Measurements from ENCODE around the gene CLIP2.

The CLIP2 gene

DNA sequence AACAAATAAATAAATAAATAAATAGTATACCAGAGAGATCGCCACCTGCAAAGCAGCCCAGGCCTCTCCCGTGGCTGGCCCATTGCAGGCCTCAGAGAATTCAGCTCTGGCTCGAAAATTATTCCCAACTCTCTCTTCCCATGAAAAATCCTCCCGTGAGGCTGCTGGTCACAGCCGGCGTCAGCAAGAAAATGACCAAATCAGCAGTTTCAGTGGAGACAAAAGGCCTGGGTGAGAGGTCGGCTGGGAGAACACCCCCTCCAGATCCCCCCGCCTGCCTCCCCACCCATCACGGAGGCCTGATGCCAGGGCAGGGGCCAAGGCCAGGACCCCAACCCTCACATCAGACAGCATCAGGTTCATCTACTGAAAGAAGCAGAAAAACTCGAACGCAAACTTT, 3.1 kb upstream of the CLIP2 start:
- TF ChIP-seq, protein P1, sequence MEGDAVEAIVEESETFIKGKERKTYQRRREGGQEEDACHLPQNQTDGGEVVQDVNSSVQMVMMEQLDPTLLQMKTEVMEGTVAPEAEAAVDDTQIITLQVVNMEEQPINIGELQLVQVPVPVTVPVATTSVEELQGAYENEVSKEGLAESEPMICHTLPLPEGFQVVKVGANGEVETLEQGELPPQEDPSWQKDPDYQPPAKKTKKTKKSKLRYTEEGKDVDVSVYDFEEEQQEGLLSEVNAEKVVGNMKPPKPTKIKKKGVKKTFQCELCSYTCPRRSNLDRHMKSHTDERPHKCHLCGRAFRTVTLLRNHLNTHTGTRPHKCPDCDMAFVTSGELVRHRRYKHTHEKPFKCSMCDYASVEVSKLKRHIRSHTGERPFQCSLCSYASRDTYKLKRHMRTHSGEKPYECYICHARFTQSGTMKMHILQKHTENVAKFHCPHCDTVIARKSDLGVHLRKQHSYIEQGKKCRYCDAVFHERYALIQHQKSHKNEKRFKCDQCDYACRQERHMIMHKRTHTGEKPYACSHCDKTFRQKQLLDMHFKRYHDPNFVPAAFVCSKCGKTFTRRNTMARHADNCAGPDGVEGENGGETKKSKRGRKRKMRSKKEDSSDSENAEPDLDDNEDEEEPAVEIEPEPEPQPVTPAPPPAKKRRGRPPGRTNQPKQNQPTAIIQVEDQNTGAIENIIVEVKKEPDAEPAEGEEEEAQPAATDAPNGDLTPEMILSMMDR (IDR thresholded peaks at IDR 0.05; ENCODE audit: unreplicated experiment in 3 of 3) = no peak
- H3K4me1 Mint-ChIP-seq = peaks cover 17% of the 10 kb centered on the region
- no peaks in the 10 kb centered on the region for H3K9me3 Mint-ChIP-seq
- peaks cover 4% of the 10 kb centered on the region for H3K27me3 Mint-ChIP-seq (ENCODE audit: low read depth)
- no peak overlapping the region for H3K4me3 Mint-ChIP-seq
- H3K27ac Mint-ChIP-seq = peak overlapping the region in 1 of 3 experiments; percentile 64
- H3K36me3 Mint-ChIP-seq (ENCODE audit: low read depth) = no peaks in the 10 kb centered on the region

DNA sequence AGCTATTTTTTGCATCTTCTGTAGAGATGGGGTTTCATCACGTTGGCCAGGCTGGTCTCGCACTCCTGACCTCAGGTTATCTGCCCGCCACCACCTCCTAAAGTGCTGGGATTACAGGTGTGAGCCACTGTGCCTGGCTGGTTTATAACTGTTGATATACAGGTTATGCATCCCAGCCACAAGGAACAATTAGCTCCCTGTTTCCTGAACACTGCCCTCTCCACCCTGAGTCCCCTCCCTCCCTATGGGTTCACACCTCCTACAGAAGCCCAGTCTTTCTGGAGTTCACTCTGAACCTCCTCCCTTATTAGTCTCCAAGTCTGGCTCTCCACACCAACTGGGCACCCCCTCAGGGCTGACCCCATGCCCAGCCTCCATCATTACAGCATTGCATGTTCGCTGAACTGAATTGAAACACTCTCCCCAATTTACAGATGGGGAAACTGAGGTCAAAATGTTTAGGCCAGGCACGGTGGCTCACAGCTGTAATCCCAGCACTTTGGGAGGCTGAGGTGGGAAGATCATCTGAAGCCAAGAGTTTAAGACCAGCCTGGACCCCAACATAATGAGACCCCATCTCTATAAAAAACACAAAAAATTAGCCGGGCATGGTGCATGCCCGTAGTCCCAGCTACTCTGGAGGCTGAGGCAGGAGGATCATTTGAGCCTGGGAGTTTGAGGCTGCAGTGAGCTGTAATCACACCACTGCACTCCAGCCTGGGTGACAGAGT, 1.7 kb upstream of the CLIP2 start:
- H3K4me1 Mint-ChIP-seq = peaks cover 23% of the 10 kb centered on the region
- TF ChIP-seq, protein P1 (IDR thresholded peaks at IDR 0.05; ENCODE audit: unreplicated experiment in 3 of 3) = no peak
- H3K27ac Mint-ChIP-seq = peak overlapping the region in 2 of 3 experiments; percentile 21 to 66
- H3K36me3 Mint-ChIP-seq (ENCODE audit: low read depth) = no peaks in the 10 kb centered on the region
- peaks cover 8% of the 10 kb centered on the region for H3K27me3 Mint-ChIP-seq (ENCODE audit: low read depth)
- H3K4me3 Mint-ChIP-seq = peak overlapping the region; percentile 26 to 97 (median 97)
- H3K9me3 Mint-ChIP-seq = no peaks in the 10 kb centered on the region

DNA sequence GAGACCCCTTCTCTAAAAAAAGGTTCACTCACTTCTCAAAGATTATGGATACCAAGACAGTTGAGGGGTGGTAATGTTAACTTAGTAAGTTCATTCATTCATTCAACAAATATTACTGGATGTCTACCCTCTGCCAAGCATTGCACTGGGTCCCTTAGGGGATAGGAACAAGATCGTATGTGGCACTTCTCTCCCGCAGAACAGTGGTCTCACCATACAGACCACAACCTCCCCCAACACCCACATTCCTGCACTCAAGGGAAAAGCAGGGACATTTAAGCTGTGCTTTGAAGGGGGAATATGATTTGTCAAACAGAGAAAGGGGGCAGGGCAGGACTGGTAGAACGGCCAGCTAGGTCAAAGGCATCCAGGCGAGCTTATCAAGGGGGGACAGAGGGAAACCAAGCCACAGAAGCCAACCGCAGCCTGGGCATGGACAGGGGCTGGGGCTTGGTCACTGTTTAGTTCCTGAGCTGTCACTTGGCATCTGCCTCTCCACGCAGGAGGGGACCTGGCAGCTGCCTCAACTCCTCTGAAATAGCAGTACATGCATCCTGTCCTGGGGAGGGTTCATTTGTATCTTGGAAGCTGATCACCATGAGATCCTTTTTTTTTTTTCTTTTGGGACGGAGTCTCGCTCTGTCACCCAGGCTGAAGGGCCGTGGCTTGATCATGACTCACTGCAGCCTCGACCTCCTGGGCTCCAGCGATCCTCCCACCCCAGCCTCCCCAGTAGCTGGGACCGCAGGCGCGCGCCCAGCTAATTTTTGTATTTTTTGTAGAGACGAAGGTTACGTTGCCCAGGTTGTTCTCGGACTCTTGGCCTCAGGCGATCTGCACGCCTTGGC, 949 bp upstream of the CLIP2 start:
- Mint-ChIP-seq H3K9me3 (no peaks in the 10 kb centered on the region), H3K4me1 (peaks cover 31% of the 10 kb centered on the region), H3K36me3 (ENCODE audit: low read depth) (no peaks in the 10 kb centered on the region), H3K4me3 (peak overlapping the region; percentile 86 to 97 (median 97)), H3K27me3 (ENCODE audit: low read depth) (peaks cover 11% of the 10 kb centered on the region), H3K27ac (peak overlapping the region; percentile 66 to 93 (median 90))
- TF ChIP-seq, protein P1 (IDR thresholded peaks at IDR 0.05; ENCODE audit: unreplicated experiment in 3 of 3) = no peak

DNA sequence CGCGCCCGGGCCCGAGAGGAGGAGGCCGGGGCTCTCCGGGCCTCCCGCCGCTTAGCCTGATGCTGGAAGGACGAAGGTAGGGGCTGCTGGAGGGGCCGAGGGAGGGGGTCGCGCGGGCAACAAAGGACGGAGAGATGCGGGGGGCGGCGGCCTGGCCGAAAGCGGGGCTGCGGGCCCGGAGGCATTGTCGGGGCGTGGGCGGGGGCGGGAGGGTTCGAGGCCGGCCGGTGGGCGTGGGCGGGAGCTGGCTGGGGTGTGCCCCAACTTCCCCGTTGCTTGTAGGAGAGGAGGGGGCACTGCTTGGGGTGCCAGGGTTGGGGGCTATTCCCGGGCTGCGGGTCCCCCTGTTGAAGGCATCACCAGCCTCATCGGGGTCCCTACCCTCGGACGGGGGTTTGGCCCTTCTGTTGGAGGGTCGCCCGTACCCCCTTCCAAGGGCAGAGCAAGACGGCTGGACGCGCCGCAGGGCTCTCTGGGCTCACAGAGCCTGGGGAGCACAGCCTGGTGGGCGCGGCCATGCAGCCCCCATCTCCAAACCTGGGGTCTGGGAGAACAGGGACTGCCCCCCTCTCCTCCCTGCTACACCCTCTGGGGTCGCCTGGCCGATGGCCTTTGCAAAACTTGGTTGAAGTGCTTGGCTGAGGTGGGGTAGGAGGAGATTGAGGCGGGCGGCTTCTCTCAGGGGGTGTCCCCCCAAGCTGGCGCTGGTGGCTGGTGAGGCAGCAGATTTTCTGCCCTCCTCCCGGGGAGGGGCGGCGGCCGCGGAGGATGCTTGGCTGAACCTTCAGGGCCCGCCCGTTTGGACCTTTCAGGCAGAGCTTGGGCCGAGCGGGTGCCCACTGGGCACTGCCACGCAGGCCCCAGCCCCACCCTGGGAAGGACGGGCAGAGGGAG, 699 bp downstream of the CLIP2 start:
- H3K9me3 Mint-ChIP-seq = no peaks in the 10 kb centered on the region
- H3K36me3 Mint-ChIP-seq (ENCODE audit: low read depth) = no peaks in the 10 kb centered on the region
- H3K27me3 Mint-ChIP-seq (ENCODE audit: low read depth) = peaks cover 11% of the 10 kb centered on the region
- peaks cover 46% of the 10 kb centered on the region for H3K4me1 Mint-ChIP-seq
- H3K27ac Mint-ChIP-seq = no peak overlapping the region
- TF ChIP-seq, protein P1 (IDR thresholded peaks at IDR 0.05; ENCODE audit: unreplicated experiment in 3 of 3) = no peak
- H3K4me3 Mint-ChIP-seq = peak overlapping the region; percentile 78 to 85 (median 81)

DNA sequence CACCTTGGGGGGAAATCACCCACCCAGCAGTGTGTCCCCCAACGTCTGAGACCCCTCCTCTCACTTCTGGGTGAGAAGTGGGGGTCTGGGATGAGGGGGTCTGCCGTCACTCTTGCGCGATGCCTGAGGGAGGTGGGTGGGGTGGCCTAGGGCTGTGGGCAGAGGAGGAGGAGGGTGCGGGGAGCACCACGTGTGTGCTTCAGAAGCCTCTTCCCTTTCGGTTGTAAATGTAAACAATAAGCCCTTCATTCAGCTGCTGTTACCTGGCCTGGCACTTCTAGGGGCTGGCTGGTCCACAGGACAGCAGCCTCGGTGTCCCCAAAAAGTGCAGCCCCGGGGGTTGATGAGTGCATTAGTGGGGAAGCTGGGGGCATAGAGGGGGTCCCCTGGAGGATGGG, 1.3 kb downstream of the CLIP2 start:
- TF ChIP-seq, protein P1 (IDR thresholded peaks at IDR 0.05; ENCODE audit: unreplicated experiment in 3 of 3) = no peak

More for the DNA sequence above, 1.3 kb downstream of the CLIP2 start:
- Mint-ChIP-seq H3K9me3 (no peaks in the 10 kb centered on the region), H3K4me3 (peak overlapping the region; percentile 78 to 85 (median 81)), H3K27me3 (ENCODE audit: low read depth) (peaks cover 11% of the 10 kb centered on the region), H3K27ac (peak overlapping the region; percentile 1 to 53 (median 36)), H3K4me1 (peaks cover 52% of the 10 kb centered on the region), H3K36me3 (ENCODE audit: low read depth) (peaks cover 4% of the 10 kb centered on the region)

All from nephron (organoid).